Natural killer cell (primary cell): ENCODE measurements around the gene SFSWAP. TPM values are rescaled to one million over a fixed set of nuclear protein-coding genes. Genes with fewer than 3 reads are reported as not detected.
"Not testable (repeated sequence)": the region's sequence is repeated elsewhere in the genome, so short reads cannot be mapped to it uniquely, and the experiment has no call there.

ENCODE experiments used
- ATAC-seq, 3 donors: fragments of 150-1000 bp in 2 of 3; fragments of 200-7000 bp in 1 of 3; cut with Tn5 transposase; 1 replicate in 1 of 3; 2 replicates in 2 of 3; pipeline ENCODE4 v1.10.0; 2021; ENCODE audit warnings: mild to moderate bottlenecking in 2 of 3, moderate library complexity in 2 of 3
- DNase-seq, 2 donors: peaks; one replicate each; pipeline versions ENCODE4 v3.0.0 to v3.0.0-alpha.2; 2013 to 2021; ENCODE audit warnings: mixed read lengths in 1 of 2
- H3K27ac ChIP-seq: one replicate; pipeline ENCODE4 v1.5.1; 2013; ENCODE audit warnings: mild to moderate bottlenecking, low read length
- H3K27me3 ChIP-seq: one replicate; pipeline ENCODE4 v1.6.1; 2013; ENCODE audit warnings: low read length; ENCODE audit not compliant: control insufficient read depth, insufficient read depth
- H3K36me3 ChIP-seq: one replicate; pipeline ENCODE4 v1.6.1; 2013; ENCODE audit warnings: low read length; ENCODE audit not compliant: control insufficient read depth, insufficient read depth
- H3K4me1 ChIP-seq: one replicate; pipeline ENCODE4 v1.6.1; 2013; ENCODE audit warnings: low read length; ENCODE audit not compliant: control insufficient read depth, insufficient read depth
- H3K4me3 ChIP-seq: one replicate; pipeline ENCODE4 v1.5.1; 2013; ENCODE audit warnings: low read length
- H3K9me3 ChIP-seq: one replicate; pipeline ENCODE4 v1.6.1; 2013; ENCODE audit warnings: low read length; ENCODE audit not compliant: control insufficient read depth, insufficient read depth
- H3K27ac Mint-ChIP-seq, 2 donors: one replicate each; pipeline ENCODE4 v1.8.0; 2022; ENCODE audit warnings: mild to moderate bottlenecking in 2 of 2, mixed read lengths in 2 of 2, moderate library complexity in 1 of 2
- H3K27me3 Mint-ChIP-seq, 2 donors: one replicate each; pipeline ENCODE4 v1.8.0; 2022; ENCODE audit warnings: low read depth in 2 of 2, mixed read lengths in 2 of 2
- H3K36me3 Mint-ChIP-seq: one replicate; pipeline ENCODE4 v1.8.0; 2022; ENCODE audit warnings: mixed read lengths
- H3K4me1 Mint-ChIP-seq, 2 donors: one replicate each; pipeline ENCODE4 v1.8.0; 2022; ENCODE audit warnings: mixed read lengths in 2 of 2
- H3K4me3 Mint-ChIP-seq: one replicate; pipeline ENCODE4 v1.8.0; 2022; ENCODE audit warnings: mild to moderate bottlenecking, moderate library complexity, mixed read lengths
- H3K9me3 Mint-ChIP-seq, 2 donors: one replicate each; pipeline ENCODE4 v1.8.0; 2022; ENCODE audit warnings: mixed read lengths in 2 of 2
- WGBS: methylation state at CpG from one replicate; pipeline ENCODE4 v1.1.7; 2013; ENCODE audit warnings: missing lambda C conversion rate; ENCODE audit not compliant: insufficient coverage; 5-methylcytosine and 5-hydroxymethylcytosine counted together
- intact Hi-C: fragments of 100-400 bp; cut with micrococcal nuclease; formaldehyde crosslinking; loops from one replicate; pipeline ENCODE4 v1.14.2; 2022
- total RNA-seq, 4 donors: library from RNA; stranded (reverse); fragments of 120-200 nt in 1 of 4; gene quantifications; one replicate each; pipeline versions ENCODE4 v1.2.3 to v1.2.4, GENCODE V29; 2013 to 2022
- TF ChIP-seq, protein P1 (sequence below): fragments of 200-600 bp; IDR thresholded peaks from one replicate; pipeline ENCODE4 v1.8.0; 2022; ENCODE audit warnings: antibody characterized with exemption

SFSWAP gene
- total RNA-seq, 3 donors from 2014 or later (not counting 1 experiment from before 2014, with no cell fraction given): 99.1 to 109 (median 102) TPM

DNA sequence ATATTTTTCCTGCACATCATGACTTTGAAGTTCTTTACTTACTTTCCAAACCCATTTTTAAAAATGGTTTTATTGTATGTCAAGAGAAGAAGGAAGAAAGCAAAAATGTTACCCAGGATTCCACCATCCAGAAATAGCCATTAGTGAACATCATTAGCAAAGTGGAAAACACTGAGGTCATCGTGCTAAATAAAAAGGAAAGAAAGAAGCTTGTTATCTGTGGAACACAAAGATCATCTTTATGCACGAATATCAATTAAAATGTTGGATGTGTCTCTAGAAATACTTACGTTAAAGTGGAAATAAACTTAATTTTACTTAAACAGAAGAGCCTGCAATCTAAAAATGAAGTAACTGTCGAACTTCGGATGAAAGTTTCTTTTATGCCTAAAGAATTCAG lies 27.3 kb downstream of the SFSWAP start:
- Histone ChIP-seq H3K4me1 (no peaks in the 10 kb centered on the region), H3K36me3 (peaks cover 50% of the 10 kb centered on the region), H3K9me3 (no peaks in the 10 kb centered on the region), H3K4me3 (no peak overlapping the region), H3K27ac (no peak overlapping the region), H3K27me3 (no peaks in the 10 kb centered on the region)
- Mint-ChIP-seq H3K36me3 (peaks cover 9% of the 10 kb centered on the region), H3K27me3 (no peaks in the 10 kb centered on the region), H3K9me3 (no peaks in the 10 kb centered on the region), H3K4me1 (peaks cover 6 to 10% of the 10 kb centered on the region in 2 donors), H3K27ac (no peak overlapping the region), H3K4me3 (no peak overlapping the region)
- TF ChIP-seq, protein P1, sequence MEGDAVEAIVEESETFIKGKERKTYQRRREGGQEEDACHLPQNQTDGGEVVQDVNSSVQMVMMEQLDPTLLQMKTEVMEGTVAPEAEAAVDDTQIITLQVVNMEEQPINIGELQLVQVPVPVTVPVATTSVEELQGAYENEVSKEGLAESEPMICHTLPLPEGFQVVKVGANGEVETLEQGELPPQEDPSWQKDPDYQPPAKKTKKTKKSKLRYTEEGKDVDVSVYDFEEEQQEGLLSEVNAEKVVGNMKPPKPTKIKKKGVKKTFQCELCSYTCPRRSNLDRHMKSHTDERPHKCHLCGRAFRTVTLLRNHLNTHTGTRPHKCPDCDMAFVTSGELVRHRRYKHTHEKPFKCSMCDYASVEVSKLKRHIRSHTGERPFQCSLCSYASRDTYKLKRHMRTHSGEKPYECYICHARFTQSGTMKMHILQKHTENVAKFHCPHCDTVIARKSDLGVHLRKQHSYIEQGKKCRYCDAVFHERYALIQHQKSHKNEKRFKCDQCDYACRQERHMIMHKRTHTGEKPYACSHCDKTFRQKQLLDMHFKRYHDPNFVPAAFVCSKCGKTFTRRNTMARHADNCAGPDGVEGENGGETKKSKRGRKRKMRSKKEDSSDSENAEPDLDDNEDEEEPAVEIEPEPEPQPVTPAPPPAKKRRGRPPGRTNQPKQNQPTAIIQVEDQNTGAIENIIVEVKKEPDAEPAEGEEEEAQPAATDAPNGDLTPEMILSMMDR: no peak
- 100% methylated on average over 5 of the region's 5 CpGs for WGBS
- no peak for DNase-seq
- no peak for ATAC-seq
- intact Hi-C loops: no loop called here

DNA sequence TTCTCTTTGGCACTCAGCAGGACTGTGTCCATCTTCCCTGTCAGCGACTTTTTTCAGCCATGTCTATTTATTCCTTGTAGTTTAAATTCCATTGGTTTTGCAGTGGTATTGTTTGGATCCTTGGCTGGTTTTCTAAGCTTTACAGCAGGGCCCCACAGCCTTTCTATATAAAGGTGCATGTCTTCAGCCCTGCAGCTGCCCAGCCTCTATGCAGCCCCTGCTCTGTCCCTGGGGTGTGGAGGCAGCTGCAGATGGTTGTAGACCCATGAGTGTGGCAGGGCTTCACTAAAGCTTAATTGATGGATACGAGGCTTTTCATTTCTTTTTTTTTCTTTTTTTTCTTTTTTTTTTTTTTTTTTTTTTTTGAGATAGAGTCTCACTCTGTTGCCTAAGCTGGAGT lies 29.7 kb downstream of the SFSWAP start:
- no peak overlapping the region for H3K27ac Mint-ChIP-seq
- Histone ChIP-seq H3K4me3 (no peak overlapping the region), H3K4me1 (no peaks in the 10 kb centered on the region), H3K27me3 (no peaks in the 10 kb centered on the region), H3K36me3 (peaks cover 38% of the 10 kb centered on the region), H3K9me3 (no peaks in the 10 kb centered on the region), H3K27ac (no peak overlapping the region)
- TF ChIP-seq, protein P1: no peak
- DNase-seq (no peak), ATAC-seq (no peak)
- H3K9me3 Mint-ChIP-seq: no peaks in the 10 kb centered on the region
- H3K4me1 Mint-ChIP-seq: peaks cover 10 to 16% of the 10 kb centered on the region in 2 donors
- peaks cover 23% of the 10 kb centered on the region for H3K36me3 Mint-ChIP-seq
- intact Hi-C loops: no loop called here
- no peak overlapping the region for H3K4me3 Mint-ChIP-seq
- H3K27me3 Mint-ChIP-seq: no peaks in the 10 kb centered on the region
- 100% methylated on average over 1 of the region's 2 CpGs for WGBS

DNA sequence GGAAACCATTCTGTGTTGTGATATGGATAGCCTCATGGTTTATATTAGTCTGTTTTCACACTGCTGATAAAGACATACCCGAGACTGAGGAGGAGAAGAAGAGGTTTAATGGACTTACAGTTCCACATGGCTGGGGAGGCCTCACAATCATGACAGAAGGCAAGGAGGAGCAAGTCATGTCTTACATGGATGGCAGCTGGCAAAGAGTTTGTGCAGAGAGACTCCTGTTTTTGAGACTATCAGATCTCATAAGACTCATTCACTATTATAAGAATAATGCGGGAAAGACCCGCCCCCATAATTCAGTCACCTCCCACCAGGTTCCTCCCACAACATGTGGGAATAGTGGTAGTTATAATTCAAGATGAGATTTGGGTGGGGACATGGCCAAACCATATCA lies 31.9 kb downstream of the SFSWAP start:
- WGBS: 100% methylated on average over 1 of the region's 3 CpGs
- peaks cover 18 to 22% of the 10 kb centered on the region in 2 donors for H3K4me1 Mint-ChIP-seq
- H3K9me3 ChIP-seq, H3K4me1 ChIP-seq, H3K27me3 Mint-ChIP-seq, ATAC-seq, H3K4me3 Mint-ChIP-seq, H3K9me3 Mint-ChIP-seq, H3K27ac ChIP-seq, intact Hi-C loops, H3K4me3 ChIP-seq, DNase-seq, H3K27me3 ChIP-seq: not testable (repeated sequence)
- H3K36me3 ChIP-seq: peaks cover 46% of the 10 kb centered on the region
- peaks cover 23% of the 10 kb centered on the region for H3K36me3 Mint-ChIP-seq
- H3K27ac Mint-ChIP-seq: peak overlapping the region in 1 of 2 donors; percentile 23

DNA sequence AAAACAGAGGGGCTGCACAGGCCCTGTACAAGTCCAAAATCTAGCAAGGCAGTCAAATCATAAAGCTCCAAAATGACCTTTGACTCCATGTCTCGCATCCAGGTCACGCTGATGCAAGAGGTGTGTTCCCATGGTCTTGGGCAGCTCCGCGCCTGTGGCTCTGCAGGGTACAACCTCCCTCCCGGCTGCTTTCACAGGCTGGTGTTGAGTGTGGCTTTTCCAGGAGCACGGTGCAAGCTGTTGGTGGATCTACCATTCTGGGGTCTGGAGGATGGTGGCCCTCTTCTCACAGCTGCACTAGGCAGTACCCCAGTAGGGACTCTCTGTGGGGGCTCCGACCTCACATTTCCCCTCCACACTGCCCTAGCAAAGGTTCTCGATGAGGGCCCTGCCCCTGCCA lies 32.5 kb downstream of the SFSWAP start:
- peaks cover 23% of the 10 kb centered on the region for H3K36me3 Mint-ChIP-seq

DNA sequence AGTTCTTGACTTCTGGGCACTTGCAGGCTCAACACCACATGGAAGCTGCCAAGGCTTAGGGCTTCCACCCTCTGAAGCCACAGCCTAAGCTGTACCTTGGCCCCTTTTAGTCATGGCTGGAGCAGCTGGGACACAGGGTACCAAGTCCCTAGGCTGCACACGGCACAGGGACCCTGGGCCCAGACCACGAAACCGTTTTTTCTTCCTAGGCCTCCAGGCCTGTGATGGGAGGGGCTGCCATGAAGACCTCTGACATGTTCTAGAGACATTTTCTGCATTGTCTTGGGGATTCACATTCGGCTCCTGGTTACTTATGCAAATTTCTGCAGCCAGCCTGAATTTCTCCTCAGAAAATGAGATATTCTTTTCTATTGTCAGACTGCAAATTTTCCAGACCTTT lies 33.0 kb downstream of the SFSWAP start:
- H3K9me3 ChIP-seq, H3K4me3 ChIP-seq, ATAC-seq, H3K27me3 ChIP-seq, H3K27ac Mint-ChIP-seq, H3K27me3 Mint-ChIP-seq, H3K4me3 Mint-ChIP-seq, H3K4me1 ChIP-seq, H3K9me3 Mint-ChIP-seq, intact Hi-C loops, DNase-seq, H3K27ac ChIP-seq: not testable (repeated sequence)
- peaks cover 19 to 22% of the 10 kb centered on the region in 2 donors for H3K4me1 Mint-ChIP-seq
- H3K36me3 ChIP-seq: peaks cover 53% of the 10 kb centered on the region
- WGBS: over 99% methylated on average over 4 of the region's 4 CpGs
- H3K36me3 Mint-ChIP-seq: peaks cover 23% of the 10 kb centered on the region

More for the DNA sequence above, 32.5 kb downstream of the SFSWAP start:
- H3K27me3 Mint-ChIP-seq, H3K9me3 ChIP-seq, H3K27me3 ChIP-seq, H3K27ac Mint-ChIP-seq, DNase-seq, H3K4me3 ChIP-seq, H3K9me3 Mint-ChIP-seq, H3K27ac ChIP-seq, intact Hi-C loops, H3K4me1 ChIP-seq, H3K4me3 Mint-ChIP-seq, ATAC-seq: not testable (repeated sequence)
- WGBS: 97% methylated on average over 8 of the region's 8 CpGs
- peaks cover 50% of the 10 kb centered on the region for H3K36me3 ChIP-seq
- H3K4me1 Mint-ChIP-seq: peaks cover 19 to 22% of the 10 kb centered on the region in 2 donors

DNA sequence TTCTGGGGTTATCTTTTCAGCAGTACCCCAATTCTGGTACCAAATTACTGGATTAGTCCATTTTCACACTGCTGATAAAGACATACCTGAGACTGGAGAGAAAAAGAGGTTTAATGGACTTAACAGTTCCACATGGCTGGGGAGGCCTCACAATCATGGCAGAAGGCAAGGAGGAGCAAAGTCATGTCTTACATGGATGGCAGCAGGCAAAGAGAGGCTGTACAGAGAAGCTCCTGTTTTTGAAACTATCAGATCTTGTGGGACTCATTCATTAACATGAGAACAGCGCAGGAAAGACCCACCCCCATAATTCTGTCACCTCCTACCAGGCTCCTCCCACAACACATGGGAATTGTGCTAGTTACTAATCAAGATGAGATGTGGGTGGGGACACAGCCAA lies 33.8 kb downstream of the SFSWAP start:
- H3K4me3 Mint-ChIP-seq, H3K27me3 ChIP-seq, H3K4me1 ChIP-seq, H3K9me3 ChIP-seq, H3K4me3 ChIP-seq, H3K9me3 Mint-ChIP-seq, H3K27me3 Mint-ChIP-seq, H3K27ac ChIP-seq, DNase-seq, ATAC-seq, intact Hi-C loops, H3K27ac Mint-ChIP-seq: not testable (repeated sequence)
- no CpG with 5 or more reads among the region's 1 CpG for WGBS
- H3K36me3 ChIP-seq: peaks cover 59% of the 10 kb centered on the region
- peaks cover 23% of the 10 kb centered on the region for H3K36me3 Mint-ChIP-seq
- H3K4me1 Mint-ChIP-seq: peaks cover 19 to 22% of the 10 kb centered on the region in 2 donors
